Brain microvascular endothelial cell (primary cell): ENCODE measurements around the gene SLC9A7.

ENCODE experiments used
- DNase-seq: peaks from one replicate; pipeline ENCODE4 v3.0.0-alpha.2; 2020
- H3K27ac ChIP-seq: fragments of 250-450 bp; sonication (Bioruptor Pico); 2 replicates; pipeline ENCODE4 v1.5.1; 2020; ENCODE audit warnings: mild to moderate bottlenecking, moderate library complexity
- H3K27me3 ChIP-seq: fragments of 250-450 bp; sonication (Bioruptor Pico); replicated peaks from 2 replicates; pipeline ENCODE4 v1.5.1; 2020; ENCODE audit warnings: mild to moderate bottlenecking
- H3K36me3 ChIP-seq: fragments of 250-450 bp; sonication (Bioruptor Pico); replicated peaks from 2 replicates; pipeline ENCODE4 v1.5.1; 2020; ENCODE audit warnings: mild to moderate bottlenecking
- H3K4me3 ChIP-seq: 2 replicates; pipeline ENCODE4 v1.5.1; 2011; ENCODE audit warnings: low read depth, mild to moderate bottlenecking, control low read depth, low read length, moderate library complexity
- CTCF ChIP-seq: IDR thresholded peaks from 2 replicates; pipeline ENCODE4 v1.5.1; 2011; ENCODE audit warnings: low read depth, mild to moderate bottlenecking, moderate library complexity, low read length, control low read depth, inconsistent platforms; ENCODE audit errors: missing control alignments
- in situ Hi-C: cut with HindIII; loops from 2 replicates; pipeline ENCODE4 v1.10.0; 2017; ENCODE audit warnings: low sequenced_read_pairs, low pct_ligation_motif_present

The SLC9A7 gene

GRCh38 chrX:46715997-46716396 is 42.9 kb downstream of the SLC9A7 start:
- TF ChIP-seq CTCF: no peak
- in situ Hi-C loops: no loop called here
- Histone ChIP-seq H3K36me3 (no peaks in the 10 kb centered on the region), H3K4me3 (no peak overlapping the region), H3K27ac (no peak overlapping the region), H3K27me3 (no peaks in the 10 kb centered on the region)
- no peak for DNase-seq

GRCh38 chrX:46715530-46715929 is 43.4 kb downstream of the SLC9A7 start:
- TF ChIP-seq CTCF: no peak
- no peak for DNase-seq
- Histone ChIP-seq H3K27me3 (no peaks in the 10 kb centered on the region), H3K36me3 (no peaks in the 10 kb centered on the region), H3K4me3 (no peak overlapping the region), H3K27ac (no peak overlapping the region)
- in situ Hi-C loops: no loop called here

- in situ Hi-C loops: no loop called here
- H3K36me3 ChIP-seq: no peaks in the 10 kb centered on the region
- TF ChIP-seq CTCF: no peak
- no peak for DNase-seq
- no peak overlapping the region for H3K4me3 ChIP-seq
- no peak overlapping the region for H3K27ac ChIP-seq
- H3K27me3 ChIP-seq: no peaks in the 10 kb centered on the region
These were observed 45.0 kb downstream of the SLC9A7 start for GRCh38 chrX:46713672-46714490.

GRCh38 chrX:46712764-46713163 is 46.2 kb downstream of the SLC9A7 start:
- Histone ChIP-seq H3K27me3 (no peaks in the 10 kb centered on the region), H3K4me3 (no peak overlapping the region), H3K27ac (no peak overlapping the region), H3K36me3 (no peaks in the 10 kb centered on the region)
- no peak for DNase-seq
- TF ChIP-seq CTCF: no peak
- in situ Hi-C loops: no loop called here

- DNase-seq: no peak
- no peak overlapping the region for H3K4me3 ChIP-seq
- in situ Hi-C loops: no loop called here
- no peaks in the 10 kb centered on the region for H3K36me3 ChIP-seq
- TF ChIP-seq CTCF: no peak
- H3K27ac ChIP-seq: no peak overlapping the region
- no peaks in the 10 kb centered on the region for H3K27me3 ChIP-seq
These were observed 47.8 kb downstream of the SLC9A7 start for GRCh38 chrX:46710927-46711623.
